HG02943 (cell line): Measurements from ENCODE around the gene TUT4.

ENCODE experiments used
- ATAC-seq: cut with Tn5 transposase; IDR thresholded peaks from one replicate; pipeline ENCODE4 v1.9.1; 2021; ENCODE audit warnings: mild to moderate bottlenecking, low read depth, moderate library complexity; ENCODE audit not compliant: unreplicated experiment

Gene TUT4

DNA sequence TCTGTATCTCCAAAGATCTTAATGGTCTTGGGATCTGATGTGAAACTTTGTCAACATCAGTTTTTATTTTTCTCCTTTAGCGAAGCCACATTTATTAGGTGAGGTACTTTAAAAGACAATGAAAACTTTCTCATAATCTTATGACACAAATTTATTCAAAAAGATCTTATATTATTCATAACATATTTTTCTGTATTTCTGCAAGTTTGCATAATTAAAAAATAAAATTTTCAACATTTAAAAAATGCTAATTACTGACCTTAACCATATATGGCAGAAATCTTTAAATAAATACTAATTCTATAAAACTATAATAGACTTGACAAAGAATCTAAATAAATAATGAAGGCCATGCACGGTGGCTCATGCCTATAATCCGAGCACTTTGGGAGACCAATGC is 75.9 kb downstream of the TUT4 start:
- ATAC-seq: no peak

- no peak for ATAC-seq
Measured at GRCh38 chr1:52474807-52475206, 78.1 kb downstream of the TUT4 start.

DNA sequence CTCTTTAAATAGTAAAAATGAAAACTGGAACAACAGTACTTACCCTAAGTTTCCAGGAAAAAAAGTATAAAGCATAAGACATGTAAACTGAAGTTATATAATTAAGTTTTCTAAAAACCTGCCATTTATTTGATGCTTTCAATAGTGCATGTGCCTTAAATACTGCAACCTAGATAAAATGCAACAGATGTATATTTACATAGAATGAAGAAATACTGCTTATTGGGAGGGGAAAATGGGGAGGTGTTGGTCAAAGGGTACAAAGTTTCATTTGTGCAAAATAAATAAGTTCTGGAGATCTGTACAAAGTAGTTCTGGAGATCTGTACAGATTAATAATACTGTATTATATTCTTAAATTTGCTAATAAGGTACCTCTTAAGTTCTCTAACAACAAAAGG is 79.9 kb downstream of the TUT4 start:
- no peak for ATAC-seq

DNA sequence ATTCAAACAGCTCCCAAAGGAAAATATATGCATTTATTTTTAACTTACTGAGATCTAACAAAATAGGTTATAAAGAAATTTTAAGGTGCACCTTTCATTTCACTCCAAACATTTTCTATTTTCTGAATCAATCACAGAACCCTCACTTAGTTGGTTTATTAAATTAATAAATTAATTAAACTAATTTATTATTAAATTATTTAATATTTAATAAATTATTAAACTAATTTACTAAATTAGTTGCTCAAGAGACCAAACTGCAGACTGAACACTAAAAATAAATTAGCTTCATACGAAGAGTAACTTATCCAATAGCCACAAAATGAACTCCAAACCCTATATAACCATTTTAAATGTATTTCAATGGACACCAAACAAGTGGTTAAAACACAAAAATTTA is 80.5 kb downstream of the TUT4 start:
- no peak for ATAC-seq

- no peak for ATAC-seq
Measured at GRCh38 chr1:52469108-52469507, 83.8 kb downstream of the TUT4 start.

DNA sequence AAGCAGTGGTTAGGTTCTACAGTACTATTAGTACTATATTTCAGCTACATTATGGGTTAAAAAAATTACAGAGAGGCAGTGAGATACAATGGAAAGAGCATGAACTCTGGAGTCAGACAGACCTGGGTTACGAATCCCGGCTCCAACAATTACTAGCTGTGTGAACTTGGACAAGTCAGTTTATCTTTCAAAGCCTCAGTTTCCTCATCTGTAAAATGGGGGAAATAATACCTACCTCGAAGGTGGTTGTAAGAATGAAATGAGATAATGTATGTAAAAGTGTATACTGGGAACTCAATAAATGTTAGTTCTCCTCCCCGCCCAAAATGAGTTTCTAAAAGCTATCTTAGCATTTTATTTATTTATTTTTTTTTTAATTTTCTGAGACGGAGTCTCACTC is 89.0 kb downstream of the TUT4 start:
- no peak for ATAC-seq

GRCh38 chr1:52461821-52462220 is 91.1 kb downstream of the TUT4 start:
- ATAC-seq: no peak

- no peak for ATAC-seq
Measured at GRCh38 chr1:52460694-52461093, 92.2 kb downstream of the TUT4 start.

- no peak for ATAC-seq
Measured at GRCh38 chr1:52455686-52456085, 97.2 kb downstream of the TUT4 start.

DNA sequence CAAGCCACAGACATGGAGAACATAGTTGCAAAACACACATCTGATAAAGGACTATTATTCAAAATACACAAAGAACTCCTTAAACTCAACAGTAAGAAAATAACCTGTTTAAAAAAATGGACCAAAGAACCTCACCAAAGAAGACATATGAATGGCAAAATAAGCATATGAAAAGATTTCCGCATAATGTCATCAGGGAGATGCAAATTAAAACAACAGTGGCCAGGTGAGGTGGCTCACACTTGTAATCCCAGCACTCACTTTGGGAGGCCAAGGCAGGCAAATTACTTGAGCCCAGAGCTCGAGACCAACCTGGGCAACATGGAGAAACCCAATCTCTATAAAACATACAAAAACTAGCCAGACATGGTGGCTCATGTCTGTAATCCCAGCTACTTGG is 98.1 kb downstream of the TUT4 start:
- ATAC-seq: no peak

DNA sequence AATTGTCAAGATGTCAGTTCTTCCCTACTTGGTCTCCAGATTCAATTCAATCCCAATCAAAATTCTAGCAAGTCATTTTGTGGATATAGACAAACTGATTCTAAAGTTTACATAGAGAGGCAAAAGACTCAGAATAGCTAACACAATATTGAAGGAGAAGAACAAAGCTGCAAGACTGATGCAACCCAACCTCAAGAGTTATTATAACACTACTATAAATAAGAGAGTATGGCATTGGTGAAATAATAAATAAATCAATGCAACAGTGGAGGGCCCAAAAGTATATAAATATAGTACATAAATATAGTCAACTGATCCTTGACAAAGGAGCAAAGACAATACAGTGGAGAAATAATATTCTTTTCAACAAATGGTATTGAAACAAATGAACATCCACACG is 98.8 kb downstream of the TUT4 start:
- no peak for ATAC-seq

- ATAC-seq: no peak
Measured at GRCh38 chr1:52444463-52444862, 108.4 kb downstream of the TUT4 start.

GRCh38 chr1:52439976-52440375 is 112.9 kb downstream of the TUT4 start:
- ATAC-seq: no peak

- ATAC-seq: no peak
Measured at GRCh38 chr1:52436817-52437216, 116.1 kb downstream of the TUT4 start.

- ATAC-seq: no peak
Measured at GRCh38 chr1:52435650-52436049, 117.2 kb downstream of the TUT4 start.

DNA sequence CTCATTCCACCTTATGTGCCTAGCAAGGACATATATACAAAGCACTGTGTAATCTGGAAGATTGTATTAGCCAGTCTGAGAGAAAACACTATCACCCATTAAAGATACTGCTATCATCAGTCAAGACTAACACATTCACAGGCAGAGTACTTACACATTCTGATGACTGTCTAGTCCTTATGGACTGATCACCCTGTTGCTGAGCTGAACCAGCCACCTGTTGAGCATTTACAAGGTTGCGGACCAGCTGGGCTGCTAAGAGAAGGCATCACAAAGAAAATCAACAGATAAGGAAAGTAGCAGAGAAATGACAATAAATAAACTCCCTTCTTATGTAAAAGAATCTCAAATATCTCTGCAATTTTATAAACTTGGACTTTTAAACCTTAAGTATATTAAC is 117.7 kb downstream of the TUT4 start:
- ATAC-seq: no peak

DNA sequence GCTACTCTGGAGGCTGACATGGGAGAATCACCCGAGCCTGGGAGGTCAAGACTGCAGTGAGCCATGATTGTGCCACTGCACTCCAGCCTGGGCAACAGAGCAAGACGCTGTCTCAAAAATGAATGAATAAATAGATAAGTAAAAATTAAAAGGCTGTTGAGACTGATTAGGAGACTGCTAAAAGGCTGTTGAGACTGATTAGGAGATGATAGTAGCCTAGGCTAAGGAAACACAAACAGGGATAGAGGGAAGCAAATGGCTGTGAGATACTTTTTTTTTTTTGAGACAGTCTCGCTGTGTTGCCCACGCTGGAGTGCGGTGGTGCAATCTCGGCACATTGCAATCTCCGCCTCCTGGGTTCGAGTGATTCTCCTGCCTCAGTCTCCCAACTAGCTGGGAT is 120.1 kb downstream of the TUT4 start:
- no peak for ATAC-seq

GRCh38 chr1:52427152-52427551 is 125.7 kb downstream of the TUT4 start:
- no peak for ATAC-seq

GRCh38 chr1:52426371-52426770 is 126.5 kb downstream of the TUT4 start:
- ATAC-seq: no peak

GRCh38 chr1:52424813-52425212 is 128.1 kb downstream of the TUT4 start:
- ATAC-seq: no peak

- no peak for ATAC-seq
Measured at GRCh38 chr1:52424231-52424636, 128.7 kb downstream of the TUT4 start.

DNA sequence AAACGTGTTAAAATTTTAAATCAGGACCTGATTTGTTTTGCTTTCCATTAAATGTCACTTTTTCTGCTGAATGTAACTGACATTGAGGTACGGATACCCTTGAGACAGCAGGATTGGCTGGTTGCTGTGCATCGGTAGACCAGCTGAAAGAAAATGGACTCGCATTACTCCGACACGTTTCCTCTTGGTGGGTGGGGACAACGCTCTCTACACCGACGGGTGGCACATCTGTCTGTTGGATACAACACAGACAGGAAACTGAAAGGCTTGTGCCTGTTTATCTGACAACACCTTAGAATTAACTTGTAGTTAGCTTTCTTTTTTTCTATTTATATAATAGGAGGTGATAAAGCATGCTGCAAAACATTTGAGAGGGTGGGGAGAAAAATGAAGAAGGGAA is 129.1 kb downstream of the TUT4 start:
- no peak for ATAC-seq

DNA sequence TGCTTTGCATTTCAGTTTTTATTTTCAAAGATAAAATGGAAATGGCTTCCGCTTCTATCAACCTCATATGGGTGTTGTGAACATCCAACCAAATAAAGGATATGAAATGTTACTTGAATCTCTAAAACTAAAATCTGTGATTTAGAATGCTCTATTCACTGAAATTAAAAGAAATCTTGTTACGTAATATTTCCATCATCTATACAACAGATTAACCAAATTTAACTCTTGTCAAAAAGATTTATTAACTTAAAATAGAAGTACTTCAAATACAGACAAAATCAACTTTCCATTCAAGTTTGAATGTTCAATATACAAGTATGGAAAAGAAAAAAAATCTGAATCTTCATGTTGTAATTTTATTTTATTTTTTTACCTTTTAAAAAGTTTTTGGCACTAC is 129.8 kb downstream of the TUT4 start:
- ATAC-seq: no peak

DNA sequence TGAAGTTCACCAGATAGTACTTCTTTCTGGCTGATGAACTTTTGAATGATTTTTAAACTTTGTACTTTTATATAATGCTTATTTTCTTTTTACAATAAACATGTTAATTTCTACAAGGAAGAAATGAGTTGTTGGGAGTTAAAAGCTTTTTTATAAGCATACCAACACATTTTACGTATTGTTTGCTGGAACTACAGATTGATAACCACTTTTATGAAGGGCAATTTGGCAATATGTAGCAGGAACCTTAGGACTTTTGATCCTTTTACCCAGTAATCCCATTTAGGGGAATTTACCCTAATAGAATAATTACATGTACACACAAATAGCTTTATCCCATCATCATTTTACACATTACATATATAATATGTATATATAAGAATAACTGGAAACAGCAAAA is 132.2 kb downstream of the TUT4 start:
- no peak for ATAC-seq
